Fibroblast of skin of left biceps (primary cell): ENCODE data around the gene ARPC5.
"Not testable (repeated sequence)": the region's sequence is repeated elsewhere in the genome, so short reads cannot be mapped to it uniquely, and the experiment has no call there.

Experiments used
- DNase-seq, 2 experiments: peaks; one replicate each; pipeline ENCODE4 v3.0.0-alpha.2; 2013; ENCODE audit warnings: low read depth in 2 of 2

The ARPC5 gene

DNA sequence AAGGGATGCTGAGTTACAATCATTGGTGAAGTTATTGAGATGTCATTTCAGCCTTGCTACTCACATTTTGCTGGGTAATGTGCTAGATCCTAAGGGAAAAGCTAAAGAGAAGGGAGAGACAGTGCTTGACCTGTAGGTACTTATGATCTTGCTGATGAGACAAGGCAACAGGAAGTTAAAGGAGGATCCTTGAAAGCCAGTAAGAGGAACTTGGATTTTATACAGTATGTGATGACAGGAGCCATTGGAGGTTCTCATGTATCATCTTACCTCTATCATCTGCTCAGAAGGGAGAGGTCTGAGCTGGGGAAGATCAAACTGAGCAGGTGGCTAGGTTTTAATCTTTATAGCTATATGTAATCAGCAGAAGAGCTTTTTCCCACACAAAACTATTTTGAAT is 11.2 kb upstream of the ARPC5 start:
- DNase-seq: no peak

DNA sequence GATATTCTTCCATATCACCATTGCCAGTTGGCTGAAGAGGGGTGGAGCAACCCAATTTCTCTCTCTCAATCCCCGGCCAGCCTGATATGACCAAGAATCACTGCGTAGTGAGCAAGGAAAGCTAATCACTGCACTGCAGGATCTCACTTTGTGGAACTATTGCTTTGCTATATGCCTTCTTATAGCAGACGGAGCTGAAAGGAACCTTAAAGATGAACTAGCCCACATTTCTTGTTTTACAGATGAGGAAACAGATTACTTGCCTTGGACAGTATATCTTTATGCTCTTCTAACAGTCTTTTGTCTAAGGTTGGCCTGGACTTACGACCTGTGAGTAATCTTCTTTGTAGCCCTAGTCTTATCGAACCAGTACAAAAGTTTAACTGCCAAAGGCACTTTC is 9.9 kb upstream of the ARPC5 start:
- no peak for DNase-seq

DNA sequence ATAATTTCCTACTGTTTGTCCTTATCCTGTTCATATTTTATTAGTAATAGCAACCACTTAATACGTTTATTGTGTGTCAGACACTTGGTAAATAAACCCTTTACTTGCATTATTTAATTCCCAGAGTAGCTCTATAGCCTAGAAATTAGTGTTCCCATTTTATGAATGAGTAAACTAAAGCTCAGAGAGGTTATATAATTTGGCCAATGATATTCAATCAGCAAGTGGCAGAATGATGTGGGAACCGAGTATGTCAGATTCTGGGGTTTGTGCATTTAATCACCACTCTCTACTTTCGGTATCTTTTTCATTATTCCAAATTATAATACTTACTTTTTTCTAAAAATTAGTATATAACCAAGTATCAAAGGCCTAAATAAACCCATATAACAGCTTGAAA is 6.6 kb upstream of the ARPC5 start:
- DNase-seq: no peak

DNA sequence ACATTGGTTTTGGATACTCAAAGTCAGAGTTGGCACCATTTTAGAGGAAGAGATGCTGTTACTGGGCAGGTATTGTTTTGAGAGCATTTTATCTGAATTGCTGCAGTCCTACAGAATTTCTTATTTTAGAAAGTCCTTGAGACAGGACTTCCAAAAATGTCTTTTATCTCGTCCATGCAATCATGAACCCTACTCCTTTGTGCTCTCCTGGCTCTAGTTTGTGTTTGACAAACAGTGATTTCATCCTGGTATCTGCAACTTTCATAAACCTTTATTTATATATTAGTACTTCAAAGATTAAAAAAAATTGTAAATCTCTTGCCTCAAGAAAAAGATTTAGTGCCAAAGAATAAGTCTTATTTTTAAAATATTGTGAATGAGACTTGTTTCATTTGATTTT is 4.6 kb upstream of the ARPC5 start:
- no peak for DNase-seq

DNA sequence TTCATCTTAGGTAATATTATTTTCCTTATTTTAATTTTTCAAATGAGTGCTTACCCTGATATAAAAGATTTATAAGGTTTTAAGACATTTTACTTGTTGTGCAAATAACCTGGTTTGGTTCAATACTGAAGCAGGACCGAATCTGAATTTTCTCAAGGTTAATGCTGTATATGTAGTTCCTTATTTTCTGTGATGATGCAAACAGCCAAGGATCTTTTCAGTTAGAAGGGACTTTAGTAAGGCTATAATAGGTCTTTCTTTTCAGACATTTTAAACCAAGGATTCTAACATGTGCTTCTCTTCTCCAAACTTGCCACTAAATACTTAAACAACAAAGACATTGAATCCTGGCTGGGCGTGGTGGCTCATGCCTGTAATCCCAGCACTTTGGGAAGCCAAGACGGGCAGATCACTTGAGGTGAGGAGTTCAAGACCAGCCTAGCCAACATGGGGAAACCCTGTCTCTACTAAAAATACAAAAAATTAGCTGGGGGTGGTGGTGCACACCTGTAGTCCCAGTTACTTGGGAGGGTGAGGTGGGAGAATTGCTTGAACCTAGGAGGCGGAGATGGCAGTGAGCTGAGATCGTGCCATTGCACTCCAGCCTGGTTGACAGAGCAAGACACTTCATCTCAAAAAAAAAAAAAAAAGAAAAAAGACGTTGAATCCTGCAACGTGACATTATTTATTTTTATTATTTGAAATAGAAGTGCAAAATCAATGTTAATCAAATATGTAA is 3.2 kb upstream of the ARPC5 start:
- DNase-seq: no peak

DNA sequence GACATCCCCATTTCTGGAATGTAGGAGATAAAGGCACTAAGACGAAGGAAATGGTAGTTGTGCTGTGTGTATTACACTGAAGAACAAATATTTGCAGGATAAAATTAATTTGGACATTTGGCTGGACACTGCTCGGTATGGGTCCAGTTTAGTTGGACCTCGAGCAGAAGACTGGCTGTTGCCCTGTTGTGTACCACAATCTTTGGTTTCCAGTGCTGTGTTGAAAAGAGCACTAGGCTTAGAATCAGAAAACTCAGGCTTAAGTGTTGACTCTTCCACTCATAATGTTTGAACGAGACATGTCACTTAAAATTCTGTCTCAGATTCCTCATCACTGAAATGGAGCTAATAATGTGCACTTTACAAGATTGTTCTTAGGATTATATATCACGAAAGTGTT is 1.2 kb upstream of the ARPC5 start:
- DNase-seq: no peak

DNA sequence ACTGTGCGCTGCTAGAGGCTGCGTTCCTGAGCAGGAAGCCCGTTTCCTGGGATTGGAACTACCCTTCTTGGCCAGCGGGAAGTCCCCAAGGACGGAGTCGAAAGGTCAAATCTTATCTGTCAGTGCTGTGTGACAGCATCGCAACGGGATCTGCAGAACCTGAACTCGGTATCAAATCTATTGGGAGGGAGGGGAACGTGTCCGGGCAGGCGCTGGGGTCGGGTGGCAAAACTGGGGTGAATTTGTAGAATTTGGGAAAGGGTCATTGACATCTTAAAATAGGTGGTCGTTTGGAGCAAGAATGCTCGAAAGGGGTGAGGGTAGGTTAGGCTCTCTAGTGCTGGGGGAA is 725 bp upstream of the ARPC5 start:
- DNase-seq: no peak

DNA sequence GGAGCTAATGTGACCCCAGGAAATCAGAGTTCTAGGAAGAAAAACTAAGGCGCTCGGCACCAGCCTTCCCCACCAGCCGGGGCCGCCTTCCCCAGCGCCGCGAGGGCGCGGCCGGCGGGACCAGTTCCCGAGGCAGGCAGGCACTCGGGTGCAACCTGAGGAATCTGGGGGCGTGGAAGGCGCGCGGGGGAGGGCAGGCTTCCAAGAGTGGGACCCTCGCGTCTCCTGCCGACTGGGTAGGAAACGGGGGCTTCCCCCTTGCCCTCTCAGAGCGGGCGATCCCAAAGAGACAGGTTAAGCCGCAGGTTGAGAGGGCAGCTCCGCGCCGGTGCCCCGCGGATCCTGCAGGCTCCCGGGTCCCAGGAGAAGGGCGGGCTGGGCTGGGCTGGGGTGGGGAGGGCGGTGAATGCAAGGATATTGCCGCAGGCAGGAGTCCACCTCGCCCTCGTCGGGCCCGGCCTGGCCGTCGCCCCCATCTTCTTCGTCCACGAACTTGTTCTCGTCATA is 431 bp downstream of the ARPC5 start:
- no peak for DNase-seq

DNA sequence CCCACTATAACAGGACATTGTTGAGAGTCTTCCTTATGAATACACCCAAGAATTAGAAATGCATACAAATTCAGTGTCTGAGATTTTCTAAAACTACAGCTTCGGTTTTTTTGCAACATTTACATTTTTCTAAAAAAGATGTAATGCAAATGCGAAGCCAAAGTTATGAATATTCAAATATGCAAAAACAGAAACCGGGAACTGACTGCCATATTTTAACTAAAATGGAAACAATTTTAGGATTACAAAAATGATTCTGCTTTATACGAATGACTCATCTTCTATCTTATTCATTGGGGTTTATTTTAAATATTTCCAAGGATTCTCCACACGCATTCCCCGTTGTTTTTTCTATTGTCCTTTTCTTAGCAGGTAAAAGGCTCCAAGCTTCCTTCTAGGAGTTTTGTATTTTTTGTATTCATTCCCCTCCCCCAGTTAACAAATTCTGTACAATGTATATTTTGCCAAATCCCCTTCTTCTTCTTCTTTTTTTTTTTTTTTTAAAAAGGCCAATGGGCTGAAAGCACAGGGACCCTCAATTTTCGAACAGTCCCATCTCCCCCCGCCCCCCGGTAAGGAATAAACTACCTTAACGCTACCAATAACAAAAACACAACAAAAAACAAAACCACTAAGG is 1.0 kb downstream of the ARPC5 start:
- DNase-seq: no peak

DNA sequence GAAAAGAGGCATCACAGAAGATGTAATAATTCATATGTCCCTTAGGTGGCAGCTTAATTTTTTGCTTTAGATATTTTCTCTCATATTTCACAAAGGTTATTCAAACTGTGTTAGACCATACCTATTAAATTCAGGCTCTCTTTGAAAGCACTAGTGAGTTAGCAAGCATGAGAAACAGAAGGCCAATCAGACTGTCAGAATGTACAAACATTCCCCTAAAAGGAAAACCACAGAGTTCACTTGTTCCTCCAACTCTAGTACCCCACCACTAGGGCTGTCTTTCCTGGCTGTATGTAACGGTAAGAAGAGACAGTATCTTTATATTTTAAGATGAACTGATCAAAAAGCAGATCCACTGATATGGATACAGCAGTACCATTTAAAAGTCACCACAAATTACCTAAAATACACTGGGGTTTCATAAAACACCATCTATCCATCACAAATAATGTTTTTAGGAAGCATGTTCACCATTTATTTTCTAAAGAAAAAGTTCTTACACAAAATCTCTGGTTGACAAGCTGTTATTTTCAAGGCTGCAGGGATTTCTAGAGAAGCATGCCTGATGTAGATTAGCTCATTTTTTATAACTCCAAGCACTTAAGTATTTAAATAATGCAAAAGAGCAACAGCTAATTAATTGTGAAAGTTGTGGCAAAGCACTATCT is 1.8 kb downstream of the ARPC5 start:
- peak; percentile 80 to 85 for DNase-seq

DNA sequence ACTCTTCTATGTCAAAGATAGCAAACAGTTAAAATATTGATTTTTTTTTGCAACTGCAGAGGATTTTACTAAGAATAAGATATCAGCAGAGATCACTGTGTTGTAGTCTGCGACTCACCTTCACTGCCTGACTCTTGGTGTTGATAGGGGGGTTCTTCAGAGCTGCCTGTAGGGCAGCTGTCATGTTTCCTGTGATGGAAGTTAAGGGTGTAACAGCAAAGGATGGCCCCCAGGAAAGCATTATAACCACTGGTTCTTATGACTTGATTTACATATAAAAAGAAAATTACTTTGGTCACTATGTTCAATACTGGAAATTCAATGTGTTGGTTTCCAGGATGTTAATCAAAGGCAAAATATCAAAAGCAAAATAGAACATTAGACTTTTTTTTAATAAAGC is 2.6 kb downstream of the ARPC5 start:
- no peak for DNase-seq

DNA sequence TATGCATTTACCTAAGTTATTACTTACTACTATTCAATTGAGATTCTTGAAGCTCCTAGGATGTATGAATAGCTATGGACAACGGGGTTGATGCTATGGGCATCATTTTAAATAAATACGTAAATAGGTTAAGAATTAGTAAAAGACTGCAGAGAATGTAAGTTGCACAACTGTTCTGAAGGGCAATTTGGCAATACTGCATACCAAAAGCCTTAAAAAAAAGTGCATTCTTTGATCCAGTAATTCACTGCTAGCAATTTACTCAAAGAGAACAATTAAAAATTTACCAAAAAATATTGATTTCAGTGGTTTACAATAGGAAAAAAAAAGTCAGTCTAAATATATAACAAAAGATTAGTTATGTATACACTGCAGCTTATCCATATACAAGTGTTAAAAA is 3.5 kb downstream of the ARPC5 start:
- DNase-seq: no peak

DNA sequence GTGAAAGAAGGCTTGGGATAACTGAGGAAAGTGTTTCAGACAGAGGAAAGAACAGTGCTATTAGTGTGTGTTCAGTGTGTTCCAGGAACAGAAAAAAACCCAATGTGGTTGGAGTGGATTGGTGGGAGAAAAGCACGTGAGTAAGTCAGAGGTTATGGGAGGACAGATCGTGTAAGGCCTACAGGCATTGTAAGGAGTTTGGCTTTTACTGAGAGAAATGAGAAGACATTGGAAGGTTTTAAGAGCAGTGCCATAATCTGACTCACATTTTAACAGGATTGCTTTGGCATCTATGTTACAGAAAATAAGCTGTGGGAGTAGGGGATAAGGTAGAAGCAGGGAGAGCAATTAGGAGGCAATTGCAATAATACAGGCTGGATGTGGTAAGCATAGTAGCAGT is 4.8 kb downstream of the ARPC5 start:
- no peak for DNase-seq

DNA sequence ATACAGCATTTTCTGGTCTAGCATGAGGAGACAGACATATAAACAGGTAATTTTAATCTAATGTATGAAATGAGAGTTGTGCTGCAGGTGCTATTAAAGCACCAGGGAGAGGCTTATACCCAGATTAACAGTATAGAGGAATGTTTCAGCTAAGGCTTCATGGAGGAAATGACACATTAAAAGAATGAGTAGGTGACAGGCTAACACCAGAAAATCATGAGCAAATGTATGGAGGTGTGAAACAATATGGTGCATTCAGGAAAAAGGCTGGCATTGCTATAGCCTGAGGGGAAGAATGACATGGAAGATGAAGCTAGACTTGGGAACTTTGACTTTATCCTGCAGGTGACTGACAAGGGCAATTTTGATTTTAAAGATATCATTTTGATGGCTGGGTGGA is 7.0 kb downstream of the ARPC5 start:
- no peak for DNase-seq

DNA sequence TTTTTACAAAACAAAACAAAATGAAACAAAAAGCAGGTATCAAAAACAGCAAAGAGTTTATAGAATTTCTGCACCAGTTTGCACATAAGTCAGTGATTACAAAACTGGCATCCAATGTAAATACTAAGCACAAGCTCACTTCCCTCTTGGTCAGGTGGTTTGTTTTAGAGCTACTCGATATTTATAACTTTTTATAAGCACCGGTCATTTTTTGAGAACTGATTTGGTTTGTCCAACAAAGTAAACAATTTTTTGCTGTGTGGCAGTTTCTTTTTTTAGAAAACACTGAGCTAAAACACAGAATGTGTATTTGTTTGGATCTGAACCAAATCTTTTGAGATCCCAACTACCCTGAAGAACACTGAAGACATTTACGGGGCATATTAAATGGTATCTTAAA is 9.3 kb downstream of the ARPC5 start:
- not testable (repeated sequence) for DNase-seq

DNA sequence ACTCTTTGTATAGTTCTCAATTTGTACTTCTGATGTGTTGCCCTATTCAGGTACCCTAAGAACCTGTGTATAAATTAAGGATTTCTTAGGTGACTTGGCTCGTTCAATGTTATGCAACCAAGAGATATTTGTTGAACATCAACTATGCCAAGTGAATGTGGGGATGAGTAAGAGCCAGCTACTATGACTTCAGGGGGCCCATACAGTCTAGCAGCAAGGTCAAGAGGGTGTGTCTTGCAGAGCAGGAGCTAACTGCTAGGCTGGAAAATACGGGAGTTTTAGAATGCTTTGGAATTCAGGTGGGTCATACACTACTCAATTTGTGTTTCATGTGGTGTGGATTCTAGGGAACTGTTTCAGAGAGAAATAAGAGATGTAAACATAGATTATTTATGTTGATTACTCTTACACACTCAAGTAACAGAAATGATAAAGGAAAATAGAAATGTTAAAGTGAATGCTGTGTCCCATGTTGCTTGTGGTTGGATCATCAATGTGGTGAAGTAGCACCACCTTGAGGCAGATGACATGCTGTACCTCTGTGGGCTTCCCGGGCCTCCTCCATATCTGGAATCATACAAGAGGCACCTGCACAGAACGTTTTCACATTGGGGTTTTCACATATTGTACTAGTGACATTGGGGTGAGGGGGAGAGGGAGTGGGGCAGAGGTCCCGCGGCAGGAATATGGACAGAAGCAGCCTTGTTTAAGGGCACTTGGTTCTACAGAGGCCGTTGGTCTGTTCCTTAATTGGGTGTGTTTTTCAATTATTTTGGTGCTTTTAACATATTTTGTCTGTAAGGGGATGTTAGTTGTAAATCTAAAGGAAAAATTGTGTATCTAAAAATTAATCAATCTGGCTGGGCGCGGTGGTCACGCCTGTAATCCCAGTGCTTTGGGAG is 12.4 kb downstream of the ARPC5 start:
- no peak for DNase-seq

DNA sequence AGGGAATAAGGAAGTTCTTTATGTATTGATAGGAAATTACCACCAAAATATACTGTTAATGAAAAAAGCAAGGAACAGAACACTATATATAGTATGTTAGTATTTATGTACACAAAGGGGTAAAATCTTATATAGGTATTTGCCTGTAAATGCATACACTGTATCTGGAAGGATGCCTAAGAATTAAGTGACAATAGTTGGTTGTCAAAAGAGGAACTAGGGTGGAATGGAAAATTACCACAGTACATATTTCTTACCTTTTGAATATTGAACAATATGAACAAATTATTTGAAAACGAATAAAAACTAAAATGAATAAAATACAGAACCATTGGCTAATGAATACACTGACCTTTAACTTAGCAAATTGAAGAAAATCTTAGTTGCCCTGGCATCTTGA is 13.6 kb downstream of the ARPC5 start:
- DNase-seq: no peak

DNA sequence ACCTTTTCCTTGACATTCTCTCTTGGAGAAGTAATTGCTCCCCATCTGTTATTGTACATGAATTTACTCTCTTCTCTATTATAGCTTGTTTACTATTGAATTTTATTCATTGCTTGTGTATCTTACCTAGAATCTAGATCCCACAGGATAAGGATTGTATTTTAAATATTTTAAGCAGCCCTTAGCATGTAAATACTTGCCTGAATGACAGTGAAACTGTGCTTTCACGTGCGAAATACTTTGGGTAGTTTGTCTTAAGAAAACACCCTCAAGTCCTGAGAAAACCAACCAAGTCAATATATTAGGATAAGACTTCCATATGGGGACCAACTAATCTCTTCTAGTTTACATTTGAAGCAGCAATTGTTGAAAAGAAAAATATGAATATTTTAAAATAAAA is 15.3 kb downstream of the ARPC5 start:
- DNase-seq: no peak

DNA sequence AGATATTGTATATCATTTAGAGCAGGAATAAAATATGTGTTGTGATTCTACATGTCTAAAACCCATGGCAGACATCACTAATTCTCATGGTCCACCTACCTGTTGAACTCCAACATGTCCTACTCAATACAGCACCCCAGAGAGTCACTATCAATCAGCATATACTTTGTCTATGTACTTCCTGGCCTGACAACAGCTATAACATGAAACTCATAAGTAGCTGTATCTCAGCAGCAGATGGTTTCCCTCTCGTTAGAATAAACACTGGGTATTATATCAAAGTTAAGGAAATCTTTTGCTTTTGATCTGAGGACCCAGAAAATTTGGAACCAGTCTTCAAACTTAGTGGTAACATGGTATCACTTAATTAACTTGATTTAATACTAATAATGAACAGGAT is 15.8 kb downstream of the ARPC5 start:
- DNase-seq: no peak

DNA sequence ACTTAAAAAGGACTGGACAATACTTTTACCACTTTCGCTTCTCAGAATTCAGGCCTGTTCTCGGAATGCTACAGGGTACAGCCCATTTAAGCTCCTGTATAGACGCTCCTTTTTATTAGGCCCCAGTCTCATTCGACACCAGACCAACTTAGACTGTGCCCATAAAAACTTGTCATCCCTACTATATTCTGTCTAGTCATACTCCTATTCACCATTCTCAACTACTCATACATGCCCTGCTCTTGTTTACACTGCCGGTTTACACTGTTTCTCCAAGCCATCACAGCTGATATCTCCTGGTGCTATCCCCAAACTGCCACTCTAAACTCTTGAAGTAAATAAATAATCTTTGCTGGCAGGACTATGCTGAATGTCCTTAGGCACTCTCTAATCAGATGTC is 17.4 kb downstream of the ARPC5 start:
- not testable (repeated sequence) for DNase-seq

DNA sequence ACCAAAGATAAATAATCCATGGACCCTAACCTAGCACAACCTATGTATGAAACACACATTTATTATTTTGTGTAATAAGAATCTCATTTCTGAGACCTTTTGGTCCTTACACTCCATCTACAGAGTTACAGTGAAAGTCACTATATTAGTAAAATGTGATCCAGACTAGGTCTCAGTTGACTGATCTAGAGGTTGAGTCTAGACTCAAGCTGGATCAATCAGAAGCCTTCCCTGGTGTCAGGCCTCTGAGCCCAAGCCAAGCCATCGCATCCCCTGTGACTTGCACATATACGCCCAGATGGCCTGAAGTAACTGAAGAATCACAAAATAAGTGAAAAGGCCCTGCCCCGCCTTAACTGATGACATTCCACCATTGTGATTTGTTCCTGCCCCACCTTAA is 22.6 kb downstream of the ARPC5 start:
- DNase-seq: not testable (repeated sequence)

DNA sequence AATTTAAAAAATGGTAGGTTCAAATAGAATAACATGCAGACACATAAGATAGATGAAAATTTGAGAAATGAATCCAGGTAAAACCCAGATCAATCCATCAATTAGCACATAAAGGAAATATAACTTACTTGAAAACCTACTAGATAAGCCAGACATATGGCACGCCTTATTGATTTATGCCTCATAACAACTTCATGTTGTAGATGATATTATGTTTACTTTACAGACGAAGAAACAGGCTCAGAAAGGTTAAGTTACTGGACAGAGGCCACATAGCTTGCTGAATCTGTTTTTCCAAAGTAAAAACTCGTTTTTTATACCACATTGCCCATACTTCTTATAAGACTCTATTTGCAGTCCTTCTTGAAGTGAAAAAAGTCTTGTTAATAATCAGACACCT is 23.2 kb downstream of the ARPC5 start:
- DNase-seq: no peak
